Peyer's patch (tissue), 4 donors: ENCODE results near the gene MBLAC1. TPM values are rescaled to one million over a fixed set of nuclear protein-coding genes. Genes with fewer than 3 reads are reported as not detected.
A peak's percentile ranks its signal among the peaks of the same experiment; 100 is the strongest.

Experiments used
- DNase-seq, 3 donors: peaks; one replicate each; pipeline ENCODE4 v3.0.0-alpha.2; 2017 to 2019
- H3K27ac ChIP-seq, 4 donors: fragments of 200-600 bp; sonication (generic); one replicate each; pipeline ENCODE4 v1.5.1; 2016 to 2019
- H3K27me3 ChIP-seq, 2 donors: fragments of 200-600 bp; sonication (generic); one replicate each; pipeline ENCODE4 v1.5.1; 2019
- H3K36me3 ChIP-seq, 3 donors: fragments of 200-600 bp; sonication (generic); one replicate each; pipeline ENCODE4 v1.5.1; 2016 to 2019
- H3K4me1 ChIP-seq, 4 donors: fragments of 200-600 bp; sonication (generic); one replicate each; pipeline ENCODE4 v1.5.1; 2016 to 2019
- H3K4me3 ChIP-seq, 4 donors: fragments of 200-600 bp; sonication (generic); 1 replicate in 3 of 4; 2 replicates in 1 of 4; pipeline ENCODE4 v1.5.1; 2016 to 2019; ENCODE audit warnings: mild to moderate bottlenecking in 1 of 4
- H3K9me3 ChIP-seq, 4 donors: fragments of 200-600 bp; sonication (generic); one replicate each; pipeline ENCODE4 v1.5.1; 2016 to 2019; ENCODE audit warnings: mild to moderate bottlenecking in 1 of 4
- CTCF ChIP-seq, 6 experiments: fragments of 450-650 bp in 4 of 6; fragments of 200-600 bp in 2 of 6; sonication (generic) in 1 of 6; IDR thresholded peaks; one replicate each; pipeline ENCODE4 v1.5.1; 2017 to 2019; ENCODE audit warnings: antibody characterized with exemption in 6 of 6, mild to moderate bottlenecking in 3 of 6, moderate library complexity in 1 of 6
- POLR2A ChIP-seq, 2 donors: fragments of 450-650 bp; IDR thresholded peaks; one replicate each; pipeline ENCODE4 v1.5.1; 2017; ENCODE audit warnings: antibody characterized with exemption in 2 of 2, mild to moderate bottlenecking in 2 of 2, moderate library complexity in 2 of 2
- small RNA-seq, 2 donors: library from RNA; depleted of rRNA; stranded (forward); fragments of <200 nt; gene quantifications; one replicate each; pipeline ENCODE3, GENCODE V24; 2016
- total RNA-seq, 4 donors: library from RNA; depleted of rRNA; stranded (reverse); fragments of >200 nt; gene quantifications; one replicate each; pipeline ENCODE4 v1.1.0, GENCODE V29; 2016

The MBLAC1 gene
- total RNA-seq, 4 donors from 2014 or later, result 3.2 to 10.5 (median 3.9) TPM

GRCh38 chr7:100175296-100175935 is 48.6 kb downstream of the MBLAC1 start:
- no peak for DNase-seq

GRCh38 chr7:100176096-100177044 is 49.6 kb downstream of the MBLAC1 start:
- no peak for TF ChIP-seq CTCF (IDR thresholded peaks at IDR 0.05)
- TF ChIP-seq POLR2A (IDR thresholded peaks at IDR 0.05), result no peak
- no peaks in the 10 kb centered on the region for H3K36me3 ChIP-seq
- peaks cover 0 to 22% (median 12%) of the 10 kb centered on the region in 4 donors for H3K4me1 ChIP-seq
- no peaks in the 10 kb centered on the region for H3K27me3 ChIP-seq
- DNase-seq, result no peak
- peak overlapping the region; percentile 35 to 56 (median 51) for H3K4me3 ChIP-seq
- H3K27ac ChIP-seq, result peak overlapping the region in 1 of 4 donors; percentile 65
- no peaks in the 10 kb centered on the region for H3K9me3 ChIP-seq

More at GRCh38 chr7:100175296-100175935, 48.6 kb downstream of the MBLAC1 start:
- Histone ChIP-seq H3K27ac (no peak overlapping the region), H3K9me3 (no peaks in the 10 kb centered on the region), H3K4me1 (peaks cover 0 to 27% (median 16%) of the 10 kb centered on the region in 4 donors), H3K4me3 (no peak overlapping the region), H3K36me3 (no peaks in the 10 kb centered on the region), H3K27me3 (no peaks in the 10 kb centered on the region)
- TF ChIP-seq POLR2A (IDR thresholded peaks at IDR 0.05), result no peak
- TF ChIP-seq CTCF (IDR thresholded peaks at IDR 0.05), result no peak

- H3K9me3 ChIP-seq, result no peaks in the 10 kb centered on the region
- TF ChIP-seq POLR2A (IDR thresholded peaks at IDR 0.05) (no peak), CTCF (IDR thresholded peaks at IDR 0.05) (no peak)
- H3K27ac ChIP-seq, result peak within 1 kb of the TSS in 2 of 4 donors; percentile 6 to 65
- H3K4me1 ChIP-seq, result peaks cover 0 to 14% (median 8%) of the 10 kb centered on the region in 4 donors
- no peaks in the 10 kb centered on the region for H3K36me3 ChIP-seq
- no peaks in the 10 kb centered on the region for H3K27me3 ChIP-seq
- peak within 1 kb of the TSS; percentile 35 to 56 (median 51) for H3K4me3 ChIP-seq
- peak; percentile 95 to 98 (median 96) for DNase-seq
Measured at GRCh38 chr7:100177045-100178001, 50.6 kb downstream of the MBLAC1 start, which contains the start of the genes GPC2 and STAG3. Gene GPC2, minus strand, starts transcription at chr7:100177381. Its CDS starts 182 bp downstream, at chr7:100177199. Gene STAG3, plus strand, starts transcription at chr7:100177918. Its CDS starts 2,639 bp downstream, at chr7:100180557.

Small RNAs within 50 kb of the gene (small RNA-seq; reads per million reads assigned to genes)
- gene MIR106B (20.6 to 88.9 reads per million in 2 donors), gene MIR25 (451 to 1,840 reads per million in 2 donors), gene MIR93 (48.7 to 234 reads per million in 2 donors)

Other genes with a start within 250 kb of the MBLAC1 start
- gene OR2AE1, start 249.9 kb upstream of the MBLAC1 start, total RNA-seq, result not detected
- 10 to 100 TPM; 52.1 to 80.9 (median 59.9) TPM for gene TRIM4, start 207.4 kb upstream of the MBLAC1 start, total RNA-seq
- not detected for gene GJC3, start 197.3 kb upstream of the MBLAC1 start, total RNA-seq
- 10 to 100 TPM in 3 of 4 donors, 1 to 10 TPM in 1; 3.3 to 30.3 (median 19.3) TPM for gene AZGP1, start 150.9 kb upstream of the MBLAC1 start, total RNA-seq
- 10 to 100 TPM; 48.0 to 86.1 (median 73.5) TPM for gene ZKSCAN1, start 111.4 kb upstream of the MBLAC1 start, total RNA-seq
- gene ZSCAN21, start 77.2 kb upstream of the MBLAC1 start, total RNA-seq, result 10 to 100 TPM in 3 of 4 donors, 1 to 10 TPM in 1; 8.4 to 30.5 (median 12.0) TPM
- 10 to 100 TPM; 52.8 to 93.8 (median 67.8) TPM for gene ZNF3, start 45.2 kb upstream of the MBLAC1 start, total RNA-seq
- gene COPS6, start 38.0 kb upstream of the MBLAC1 start, total RNA-seq, result 10 to 100 TPM; 30.1 to 57.8 (median 48.0) TPM
- gene MCM7, start 25.6 kb upstream of the MBLAC1 start, total RNA-seq, result 100 to 1,000 TPM in 1 of 4 donors, 10 to 100 TPM in 3; 42.4 to 139 (median 60.8) TPM
- 100 to 1,000 TPM in 1 of 4 donors, 10 to 100 TPM in 3; 28.7 to 119 (median 33.6) TPM for gene AP4M1, start 25.3 kb upstream of the MBLAC1 start, total RNA-seq
- gene TAF6, start 7.6 kb upstream of the MBLAC1 start, total RNA-seq, result 10 to 100 TPM; 32.8 to 76.7 (median 49.7) TPM
- 10 to 100 TPM in 1 of 4 donors, 1 to 10 TPM in 3; 4.6 to 23.9 (median 6.3) TPM for gene CNPY4, start 7.3 kb upstream of the MBLAC1 start, total RNA-seq
- 100 to 1,000 TPM; 194 to 312 (median 237) TPM for gene LAMTOR4, start 22.0 kb downstream of the MBLAC1 start, total RNA-seq
- 100 to 1,000 TPM in 1 of 4 donors, 10 to 100 TPM in 3; 57.6 to 123 (median 69.8) TPM for gene TRAPPC14, start 31.8 kb downstream of the MBLAC1 start, total RNA-seq
- gene GAL3ST4, start 41.6 kb downstream of the MBLAC1 start, total RNA-seq, result 1 to 10 TPM in 2 of 4 donors, under 1 TPM in 1, not detected in 1; 0.53 to 4.1 (median 2.1) TPM
- 10 to 100 TPM in 1 of 4 donors, 1 to 10 TPM in 2, not detected in 1; 3.8 to 16.5 (median 6.7) TPM for gene GPC2, start 50.4 kb downstream of the MBLAC1 start, total RNA-seq
- gene STAG3, start 51.0 kb downstream of the MBLAC1 start, total RNA-seq, result 10 to 100 TPM in 1 of 4 donors, 1 to 10 TPM in 2, not detected in 1; 2.1 to 62.7 (median 3.5) TPM
- gene PVRIG, start 93.0 kb downstream of the MBLAC1 start, total RNA-seq, result 1 to 10 TPM; 3.7 to 8.3 (median 5.1) TPM
- not detected for gene SPDYE3, start 180.7 kb downstream of the MBLAC1 start, total RNA-seq
- gene PILRB, start 231.2 kb downstream of the MBLAC1 start, total RNA-seq, result 100 to 1,000 TPM in 3 of 4 donors, 10 to 100 TPM in 1; 73.6 to 179 (median 150) TPM
- gene PILRA, start 246.5 kb downstream of the MBLAC1 start, total RNA-seq, result 1 to 10 TPM; 5.8 to 9.5 (median 5.9) TPM